Right renal cortex interstitium (tissue), 3 donors: Measurements from ENCODE around the gene CHST4. TPM values are rescaled to one million over a fixed set of nuclear protein-coding genes. Genes with fewer than 3 reads are reported as not detected.
"Not testable (repeated sequence)": the region's sequence is repeated elsewhere in the genome, so short reads cannot be mapped to it uniquely, and the experiment has no call there.

Source experiments
- DNase-seq, 3 donors: peaks; one replicate each; pipeline ENCODE4 v3.0.0-alpha.2; 2013; ENCODE audit warnings: low read depth in 3 of 3, low spot score in 2 of 3
- polyA plus RNA-seq, 3 donors: library from polyadenylated mRNA; unstranded; fragments of 120-200 nt; gene quantifications; one replicate each; pipeline ENCODE4 v1.2.1, GENCODE V29; 2013; ENCODE audit not compliant: insufficient read length in 3 of 3

Gene CHST4
- polyA plus RNA-seq, 3 donors: 0.18 to 0.32 (median 0.25) TPM

DNA sequence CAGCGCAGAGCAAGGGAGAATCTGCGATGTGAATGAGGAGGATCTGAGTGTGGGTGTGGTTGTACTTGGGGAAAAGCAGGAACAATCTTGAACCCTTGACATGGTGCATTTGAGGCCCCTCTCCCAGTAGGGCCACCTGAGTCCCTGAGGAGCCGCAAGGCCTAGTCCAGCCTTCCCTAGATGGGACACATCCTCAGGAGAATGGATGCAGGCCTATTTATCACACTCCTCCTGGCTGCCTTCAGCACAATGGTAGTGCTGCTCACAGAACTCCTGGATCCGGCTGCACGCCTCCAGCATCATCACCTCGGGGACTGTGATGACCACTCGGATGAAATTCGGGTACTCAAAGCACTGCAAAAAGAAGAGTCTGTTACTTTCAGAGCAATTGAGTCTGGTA is 41.7 kb downstream of the CHST4 start:
- DNase-seq: no peak

DNA sequence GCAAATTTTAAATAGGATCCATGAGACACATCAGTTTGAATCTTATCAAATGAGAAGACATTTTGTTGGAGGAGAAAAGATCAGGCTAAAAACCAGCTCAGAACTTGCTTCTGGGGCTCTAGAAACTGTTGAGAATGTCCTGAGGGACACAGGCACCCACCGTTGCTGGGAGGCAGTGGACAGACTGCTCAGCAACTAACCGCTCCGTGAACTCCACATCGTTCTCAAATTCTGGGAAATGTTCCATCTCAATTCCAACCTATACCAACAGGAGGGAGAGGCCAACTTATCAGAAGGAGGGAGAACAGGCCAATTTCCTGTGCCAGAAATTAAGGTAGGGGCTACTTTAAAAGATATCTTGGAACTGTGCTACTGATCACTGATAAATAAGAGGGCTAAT is 42.3 kb downstream of the CHST4 start:
- no peak for DNase-seq

DNA sequence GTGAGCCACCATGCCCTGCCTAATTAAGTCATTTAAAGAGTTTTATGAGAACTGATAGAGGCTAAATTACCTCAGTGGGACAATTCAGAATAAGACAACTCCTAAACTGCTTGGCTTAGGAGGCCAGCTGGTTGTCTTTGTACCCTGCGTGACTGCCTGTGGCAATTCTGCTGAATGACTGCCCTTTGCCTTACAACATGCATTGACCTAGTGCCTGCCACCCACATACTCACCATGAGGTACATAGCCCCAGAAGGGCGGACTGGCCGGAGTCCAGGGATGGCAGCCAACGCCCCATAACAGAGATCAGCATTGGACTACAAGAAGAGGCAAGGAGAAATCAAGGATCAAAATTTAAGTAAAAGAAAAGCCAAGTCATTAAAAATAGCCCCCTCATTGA is 43.4 kb downstream of the CHST4 start:
- DNase-seq: no peak

DNA sequence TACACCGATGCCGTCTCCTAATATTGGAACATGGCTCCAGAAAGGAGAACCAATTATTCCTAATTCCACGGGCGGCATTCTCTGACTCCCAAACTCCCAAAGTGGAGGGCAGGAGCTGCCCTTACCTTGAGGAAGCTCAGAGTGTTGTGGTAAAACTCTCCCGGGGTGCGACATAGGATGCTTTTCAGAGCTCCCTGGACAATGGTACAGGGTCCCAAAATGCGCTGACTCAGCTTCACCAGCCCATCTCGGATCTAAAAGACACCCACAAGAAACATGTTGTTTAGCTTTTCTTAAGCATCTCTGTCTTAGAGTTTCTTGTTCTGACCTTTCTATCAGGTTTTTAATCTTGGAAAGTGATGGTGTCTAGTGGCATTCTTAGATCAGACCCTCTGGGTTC is 43.9 kb downstream of the CHST4 start:
- no peak for DNase-seq

DNA sequence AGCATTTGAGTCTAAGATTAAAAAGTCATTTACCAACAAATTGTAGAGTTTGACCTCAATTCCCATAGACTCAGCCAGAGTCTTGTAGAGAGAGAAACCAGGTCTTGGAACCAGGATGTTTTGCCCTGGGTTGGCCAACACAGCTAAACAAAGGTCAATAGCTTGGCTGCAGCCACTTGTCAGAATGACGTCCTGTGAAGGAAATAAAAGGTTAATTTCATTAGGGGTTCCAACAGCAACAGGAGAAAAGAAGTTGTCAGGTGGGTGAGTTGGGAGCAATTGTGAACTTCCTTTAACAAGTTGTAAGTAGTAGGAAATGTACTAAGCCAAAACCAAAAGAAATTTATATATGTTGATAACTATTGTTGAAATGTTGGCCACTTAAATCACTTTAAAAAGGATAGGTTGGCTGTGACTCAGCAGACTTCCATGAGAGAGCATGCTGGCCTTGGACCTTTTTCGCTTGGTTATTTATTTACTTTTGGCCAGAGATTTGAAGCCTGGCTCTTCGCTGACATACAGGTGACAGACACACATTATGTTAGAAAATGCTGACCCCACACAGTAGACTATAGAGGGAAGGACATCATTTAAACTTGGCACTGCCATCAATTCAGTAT is 46.4 kb downstream of the CHST4 start:
- DNase-seq: no peak

DNA sequence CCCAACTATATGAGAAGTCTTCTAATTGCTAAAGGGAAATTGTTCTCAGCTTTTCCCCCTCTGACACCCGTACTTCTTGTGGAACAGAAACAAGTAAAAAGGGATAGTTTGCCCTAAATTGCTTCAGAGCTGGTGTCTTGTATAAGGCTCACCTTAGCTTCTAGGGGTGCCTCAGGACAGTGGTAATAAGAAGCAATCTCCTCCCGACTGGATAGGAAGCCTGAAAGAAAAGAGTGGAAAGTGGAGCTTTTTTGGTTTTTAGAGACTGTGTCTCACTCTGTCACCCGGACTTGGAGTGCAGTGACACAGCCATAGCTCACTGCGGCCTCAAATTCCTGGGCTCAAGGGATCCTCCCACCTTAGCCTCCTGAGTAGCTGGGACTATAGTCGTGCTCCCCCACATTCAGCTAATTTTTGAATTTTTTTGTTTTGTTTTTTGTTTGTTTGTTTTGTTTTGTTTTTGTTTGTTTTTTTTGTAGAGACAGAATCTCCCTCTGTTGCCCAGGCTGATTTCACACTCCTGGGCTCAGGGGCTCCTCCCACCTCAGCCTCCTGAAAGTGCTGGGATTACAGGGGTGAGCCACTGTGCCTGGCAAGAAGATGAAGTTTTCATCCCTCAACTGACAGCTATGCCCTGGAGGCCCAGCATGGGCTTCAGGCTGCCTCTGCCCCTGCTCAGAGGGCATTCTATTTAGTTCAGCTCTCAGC is 47.3 kb downstream of the CHST4 start:
- no peak for DNase-seq

DNA sequence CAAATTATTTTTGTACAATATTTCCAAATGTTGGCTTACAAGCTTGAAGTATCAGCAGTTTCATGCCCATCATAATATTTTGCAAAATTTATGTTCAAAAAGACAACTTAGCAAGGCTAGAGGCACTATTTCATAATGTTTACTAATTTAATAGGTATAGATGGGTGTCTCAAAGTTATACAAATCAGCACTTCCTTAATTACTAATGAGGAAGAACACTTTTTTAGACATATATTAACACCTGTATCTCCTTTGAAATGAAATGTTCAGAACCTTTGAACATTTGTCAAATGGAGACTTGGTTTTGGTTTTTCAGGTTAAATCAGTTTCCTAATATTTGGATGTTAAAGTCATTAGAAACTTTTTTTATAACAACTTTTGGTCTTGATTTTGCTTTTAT is 48.5 kb downstream of the CHST4 start:
- DNase-seq: no peak

DNA sequence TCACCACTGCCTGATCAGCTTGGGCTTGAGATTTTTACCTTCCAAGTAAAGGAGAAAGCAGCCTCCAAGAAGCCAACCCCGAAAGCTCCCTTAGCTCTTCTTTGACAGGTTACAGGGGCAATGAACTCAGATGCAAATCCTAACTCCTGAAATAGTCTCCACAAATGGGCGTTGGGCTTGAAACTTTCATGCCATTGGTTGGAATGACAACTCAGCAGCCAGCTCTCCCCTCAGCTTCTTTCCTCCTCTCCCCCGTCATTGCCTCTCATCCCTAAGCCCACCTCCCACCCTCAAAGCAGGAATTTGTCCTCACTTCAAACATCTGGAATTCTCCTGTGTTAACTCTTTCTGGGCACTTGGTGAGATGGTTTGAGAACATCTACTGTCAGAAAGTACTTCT is 50.7 kb downstream of the CHST4 start, which contains the start of gene TAT:
TSS of gene TAT (minus strand) at position 122 of the 400 bp plus-strand sequence. CDS start 677 bp downstream, outside the sequence.
- no peak for DNase-seq

DNA sequence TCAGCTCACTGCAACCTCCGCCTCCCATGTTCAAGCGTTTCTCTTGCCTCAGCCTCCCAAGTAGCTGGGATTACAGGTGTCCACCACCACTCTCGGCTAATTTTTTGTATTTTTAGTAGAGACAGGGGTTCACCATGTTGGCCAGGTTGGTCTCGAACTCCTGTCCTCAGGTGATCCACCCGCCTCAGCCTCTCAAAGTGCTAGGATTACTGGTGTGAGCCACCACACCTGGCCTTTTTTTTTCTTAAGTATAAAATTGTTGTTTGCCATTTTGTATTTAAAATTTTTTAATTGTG is 56.3 kb downstream of the CHST4 start:
- not testable (repeated sequence) for DNase-seq

DNA sequence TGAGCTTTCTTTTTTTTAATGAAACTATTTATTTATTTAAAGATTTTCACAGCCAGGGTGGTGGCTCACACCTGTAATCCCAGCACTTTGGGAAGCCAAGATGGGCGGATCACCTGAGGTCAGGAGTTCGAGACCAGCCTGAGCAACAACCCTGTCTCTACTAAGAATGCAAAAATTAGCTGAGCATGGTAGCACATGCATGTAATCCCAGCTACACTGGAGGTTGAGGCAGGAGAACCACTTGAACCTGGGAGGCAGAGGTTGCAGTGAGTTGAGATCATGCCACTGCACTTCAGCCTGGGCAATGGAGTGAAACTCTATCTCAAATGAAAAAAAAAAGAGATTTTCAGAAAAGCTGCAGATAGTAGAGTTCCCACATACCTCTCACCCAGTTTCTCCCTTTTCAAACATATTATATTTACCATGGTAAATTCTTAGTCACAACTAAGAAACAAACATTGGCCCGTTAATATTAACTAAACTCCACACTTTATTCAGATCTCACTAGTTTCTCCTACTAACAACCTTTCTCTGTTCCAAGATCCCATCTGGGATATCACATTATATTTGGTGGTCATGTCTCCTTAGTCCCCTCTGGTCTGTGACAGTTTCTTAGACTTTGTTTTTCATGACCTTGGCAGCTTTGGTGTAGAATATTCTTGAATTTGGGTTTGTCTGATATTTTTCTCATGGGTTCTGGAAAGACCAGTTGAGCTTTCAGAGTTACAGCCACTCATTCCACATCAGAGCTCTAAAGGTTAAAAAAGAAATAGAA is 58.5 kb downstream of the CHST4 start:
- DNase-seq: no peak

DNA sequence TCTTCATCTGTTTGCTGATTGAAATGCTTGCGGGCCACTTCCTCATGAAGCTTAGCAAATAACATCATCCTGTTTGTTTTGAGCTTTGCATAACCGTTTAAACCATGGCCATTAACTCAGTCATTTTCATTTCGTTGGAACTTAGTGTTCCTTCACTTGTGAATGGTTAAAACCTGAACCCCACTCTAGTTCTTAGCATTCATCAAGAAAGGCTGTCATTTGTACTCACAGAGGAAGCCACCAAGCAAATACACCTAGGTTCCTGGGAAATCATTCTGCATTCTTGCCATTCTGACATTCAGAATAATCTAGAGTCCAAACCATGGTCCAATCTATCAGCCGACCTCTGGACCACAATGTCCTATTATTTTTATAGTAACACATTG is 59.1 kb downstream of the CHST4 start:
- no peak for DNase-seq

Other genes starting within 250 kb of the CHST4 start
- 10 to 100 TPM; 41.5 to 46.0 (median 45.9) TPM for gene CMTR2, start 237.0 kb upstream of the CHST4 start, polyA plus RNA-seq
- 1 to 10 TPM in 2 of 3 donors, under 1 TPM in 1; 0.69 to 1.3 (median 1.3) TPM for gene CALB2, start 167.7 kb upstream of the CHST4 start, polyA plus RNA-seq
- gene TLE7, start 84.4 kb upstream of the CHST4 start, polyA plus RNA-seq: not detected
- 10 to 100 TPM; 16.5 to 18.4 (median 17.9) TPM for gene ZNF23, start 64.2 kb upstream of the CHST4 start, polyA plus RNA-seq
- 10 to 100 TPM; 12.8 to 14.3 (median 13.6) TPM for gene ZNF19, start 37.1 kb upstream of the CHST4 start, polyA plus RNA-seq
- under 1 TPM; 0.03 to 0.07 (median 0.04) TPM for gene TAT, start 50.7 kb downstream of the CHST4 start, polyA plus RNA-seq
- gene MARVELD3, start 99.8 kb downstream of the CHST4 start, polyA plus RNA-seq: 10 to 100 TPM; 12.9 to 15.9 (median 13.9) TPM
- 1 to 10 TPM; 8.1 to 8.4 (median 8.2) TPM for gene PHLPP2, start 198.3 kb downstream of the CHST4 start, polyA plus RNA-seq